SK-N-MC (cell line): Measurements from ENCODE around the gene DHX30.

ENCODE experiments used
- EZH2 ChIP-seq: fragments of 200-600 bp; sonication (generic); IDR thresholded peaks from one replicate; pipeline ENCODE4 v1.6.1; 2017; ENCODE audit warnings: antibody characterized with exemption
- POLR2AphosphoS5 ChIP-seq: IDR thresholded peaks from 2 replicates; pipeline ENCODE4 v1.6.1; 2012; ENCODE audit warnings: mild to moderate bottlenecking, low read depth, low read length, borderline replicate concordance

DNA sequence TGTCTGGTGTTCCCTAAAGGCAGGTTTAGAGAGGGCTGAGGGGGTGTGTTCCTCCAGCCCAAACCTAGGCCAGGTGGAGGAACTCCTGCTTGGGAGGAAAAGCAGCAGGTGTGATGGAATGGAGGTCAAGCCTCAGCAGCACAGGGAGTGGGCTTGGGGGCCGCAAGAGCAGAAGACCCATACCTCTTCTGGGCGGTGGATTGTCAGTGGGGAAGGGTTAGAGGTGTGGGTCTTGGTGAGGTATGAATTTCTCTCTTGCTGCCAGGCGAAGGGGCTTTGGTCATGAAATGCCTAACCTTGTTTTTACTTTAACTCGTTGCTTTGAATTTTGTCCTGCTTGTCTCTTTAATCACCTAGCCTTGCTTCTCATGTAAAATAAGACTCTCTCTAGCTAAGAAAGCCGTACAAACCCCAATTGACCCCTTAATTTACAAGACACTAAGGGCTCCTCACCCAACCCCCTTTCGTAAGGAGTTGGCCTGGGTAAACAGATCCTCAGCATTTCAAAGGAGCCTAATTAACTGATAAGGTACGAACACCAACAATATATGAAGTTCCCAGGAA, 38.9 kb downstream of the DHX30 start:
- TF ChIP-seq POLR2AphosphoS5 (no peak), EZH2 (no peak)
